IgD-negative memory B cell (primary cell): Measurements from ENCODE around the gene CCDC198. TPM values are rescaled to one million over a fixed set of nuclear protein-coding genes. Genes with fewer than 3 reads are reported as not detected.

ENCODE experiments used
- H3K27ac Mint-ChIP-seq, 3 donors: one replicate each; pipeline ENCODE4 v1.8.0; 2020 to 2022; ENCODE audit warnings: mild to moderate bottlenecking in 3 of 3, mixed read lengths in 3 of 3, moderate library complexity in 1 of 3
- H3K27me3 Mint-ChIP-seq: one replicate; pipeline ENCODE4 v1.8.0; 2021; ENCODE audit warnings: mixed read lengths
- H3K36me3 Mint-ChIP-seq: one replicate; pipeline ENCODE4 v1.8.0; 2020; ENCODE audit warnings: mild to moderate bottlenecking, mixed read lengths
- H3K4me1 Mint-ChIP-seq, 3 donors: one replicate each; pipeline ENCODE4 v1.8.0; 2020 to 2022; ENCODE audit warnings: mixed read lengths in 3 of 3, mild to moderate bottlenecking in 1 of 3
- H3K4me3 Mint-ChIP-seq, 4 donors: one replicate each; pipeline ENCODE4 v1.8.0; 2020 to 2022; ENCODE audit warnings: mild to moderate bottlenecking in 4 of 4, mixed read lengths in 4 of 4, moderate library complexity in 3 of 4
- H3K9me3 Mint-ChIP-seq, 3 donors: one replicate each; pipeline ENCODE4 v1.8.0; 2020 to 2021; ENCODE audit warnings: mixed read lengths in 3 of 3, mild to moderate bottlenecking in 1 of 3
- polyA plus RNA-seq: library from polyadenylated mRNA; unstranded; fragments of 300-500 nt; fragmentation: Illumina TruSeq; gene quantifications from one replicate; pipeline ENCODE4 v1.2.3, GENCODE V29; 2021

CCDC198 gene
- polyA plus RNA-seq, 1 donor from 2014 or later = not detected

- H3K27me3 Mint-ChIP-seq = peaks cover 6% of the 10 kb centered on the region
- H3K27ac Mint-ChIP-seq = no peak overlapping the region
Measured at GRCh38 chr14:57486767-57487379, 6.8 kb downstream of the CCDC198 start.

GRCh38 chr14:57485635-57486034 lies 8.0 kb downstream of the CCDC198 start:
- Mint-ChIP-seq H3K36me3 (no peaks in the 10 kb centered on the region), H3K9me3 (no peaks in the 10 kb centered on the region), H3K4me3 (no peak overlapping the region), H3K4me1 (peaks cover 0 to 5% (median 0%) of the 10 kb centered on the region in 3 donors), H3K27me3 (peaks cover 6% of the 10 kb centered on the region), H3K27ac (no peak overlapping the region)

More at GRCh38 chr14:57486767-57487379, 6.8 kb downstream of the CCDC198 start:
- no peaks in the 10 kb centered on the region for H3K4me1 Mint-ChIP-seq
- no peaks in the 10 kb centered on the region for H3K9me3 Mint-ChIP-seq
- H3K36me3 Mint-ChIP-seq = peaks cover 2% of the 10 kb centered on the region
- H3K4me3 Mint-ChIP-seq = no peak overlapping the region

GRCh38 chr14:57482120-57482519 lies 11.5 kb downstream of the CCDC198 start:
- Mint-ChIP-seq H3K36me3 (no peaks in the 10 kb centered on the region), H3K27ac (no peak overlapping the region), H3K4me1 (peaks cover 0 to 11% (median 0%) of the 10 kb centered on the region in 3 donors), H3K4me3 (no peak overlapping the region), H3K9me3 (no peaks in the 10 kb centered on the region), H3K27me3 (peaks cover 3% of the 10 kb centered on the region)

- peaks cover 3% of the 10 kb centered on the region for H3K27me3 Mint-ChIP-seq
- H3K9me3 Mint-ChIP-seq = no peaks in the 10 kb centered on the region
- H3K36me3 Mint-ChIP-seq = no peaks in the 10 kb centered on the region
- no peak overlapping the region for H3K4me3 Mint-ChIP-seq
- H3K27ac Mint-ChIP-seq = no peak overlapping the region
- peaks cover 0 to 11% (median 0%) of the 10 kb centered on the region in 3 donors for H3K4me1 Mint-ChIP-seq
Measured at GRCh38 chr14:57480051-57480450, 13.6 kb downstream of the CCDC198 start.

- no peak overlapping the region for H3K4me3 Mint-ChIP-seq
- no peak overlapping the region for H3K27ac Mint-ChIP-seq
- H3K36me3 Mint-ChIP-seq = no peaks in the 10 kb centered on the region
- H3K9me3 Mint-ChIP-seq = no peaks in the 10 kb centered on the region
- H3K27me3 Mint-ChIP-seq = peaks cover 3% of the 10 kb centered on the region
- H3K4me1 Mint-ChIP-seq = peaks cover 0 to 11% (median 0%) of the 10 kb centered on the region in 3 donors
Measured at GRCh38 chr14:57479197-57479596, 14.5 kb downstream of the CCDC198 start.

GRCh38 chr14:57478050-57478449 lies 15.6 kb downstream of the CCDC198 start:
- H3K27me3 Mint-ChIP-seq = peaks cover 3% of the 10 kb centered on the region
- no peaks in the 10 kb centered on the region for H3K36me3 Mint-ChIP-seq
- no peaks in the 10 kb centered on the region for H3K9me3 Mint-ChIP-seq
- H3K27ac Mint-ChIP-seq = no peak overlapping the region
- H3K4me1 Mint-ChIP-seq = peaks cover 0 to 11% (median 1%) of the 10 kb centered on the region in 3 donors
- no peak overlapping the region for H3K4me3 Mint-ChIP-seq

GRCh38 chr14:57470909-57471308 lies 22.7 kb downstream of the CCDC198 start:
- Mint-ChIP-seq H3K9me3 (peaks cover 0 to 2% (median 2%) of the 10 kb centered on the region in 3 donors), H3K27me3 (peaks cover 1% of the 10 kb centered on the region), H3K4me3 (no peak overlapping the region), H3K4me1 (peaks cover 0 to 1% (median 0%) of the 10 kb centered on the region in 3 donors), H3K27ac (no peak overlapping the region), H3K36me3 (no peaks in the 10 kb centered on the region)

- Mint-ChIP-seq H3K36me3 (no peaks in the 10 kb centered on the region), H3K27ac (peak overlapping the region in 1 of 3 donors; percentile 18), H3K27me3 (peaks cover 2% of the 10 kb centered on the region), H3K9me3 (peaks cover 0 to 5% (median 2%) of the 10 kb centered on the region in 3 donors), H3K4me3 (peak overlapping the region in 2 of 4 donors; percentile 49 to 51), H3K4me1 (peaks cover 7 to 17% (median 12%) of the 10 kb centered on the region in 3 donors)
Measured at GRCh38 chr14:57464008-57464730, 29.5 kb downstream of the CCDC198 start.

GRCh38 chr14:57462551-57462950 lies 31.1 kb downstream of the CCDC198 start:
- Mint-ChIP-seq H3K27ac (no peak overlapping the region), H3K36me3 (no peaks in the 10 kb centered on the region), H3K27me3 (peaks cover 2% of the 10 kb centered on the region), H3K4me3 (no peak overlapping the region), H3K4me1 (peaks cover 7 to 17% (median 15%) of the 10 kb centered on the region in 3 donors), H3K9me3 (peaks cover 0 to 2% (median 2%) of the 10 kb centered on the region in 3 donors)

- Mint-ChIP-seq H3K36me3 (no peaks in the 10 kb centered on the region), H3K9me3 (peaks cover 0 to 2% (median 2%) of the 10 kb centered on the region in 3 donors), H3K4me1 (peaks cover 7 to 17% (median 15%) of the 10 kb centered on the region in 3 donors), H3K27ac (peak overlapping the region in 1 of 3 donors; percentile 8), H3K4me3 (no peak overlapping the region), H3K27me3 (peaks cover 2% of the 10 kb centered on the region)
Measured at GRCh38 chr14:57461777-57462320, 31.8 kb downstream of the CCDC198 start.

GRCh38 chr14:57435923-57436322 lies 57.7 kb downstream of the CCDC198 start:
- Mint-ChIP-seq H3K4me1 (no peaks in the 10 kb centered on the region), H3K27ac (no peak overlapping the region), H3K36me3 (peaks cover 3% of the 10 kb centered on the region), H3K4me3 (no peak overlapping the region), H3K9me3 (peaks cover 2 to 12% (median 3%) of the 10 kb centered on the region in 3 donors), H3K27me3 (peaks cover 3% of the 10 kb centered on the region)

GRCh38 chr14:57420986-57421385 lies 72.7 kb downstream of the CCDC198 start:
- Mint-ChIP-seq H3K9me3 (no peaks in the 10 kb centered on the region), H3K27me3 (no peaks in the 10 kb centered on the region), H3K4me1 (no peaks in the 10 kb centered on the region), H3K27ac (peak overlapping the region in 1 of 3 donors; percentile 55), H3K4me3 (no peak overlapping the region), H3K36me3 (peaks cover 2% of the 10 kb centered on the region)

- H3K4me1 Mint-ChIP-seq = no peaks in the 10 kb centered on the region
- peak overlapping the region in 1 of 3 donors; percentile 1 for H3K27ac Mint-ChIP-seq
- H3K4me3 Mint-ChIP-seq = no peak overlapping the region
- no peaks in the 10 kb centered on the region for H3K27me3 Mint-ChIP-seq
- H3K9me3 Mint-ChIP-seq = no peaks in the 10 kb centered on the region
- H3K36me3 Mint-ChIP-seq = peaks cover 2% of the 10 kb centered on the region
Measured at GRCh38 chr14:57420033-57420432, 73.6 kb downstream of the CCDC198 start.
